SK-N-SH (cell line): ENCODE results near the gene R3HDM1. TPM values are rescaled to one million over a fixed set of nuclear protein-coding genes. Genes with fewer than 3 reads are reported as not detected.
A peak's percentile ranks its signal among the peaks of the same experiment; 100 is the strongest.
"Not testable (repeated sequence)": the region's sequence is repeated elsewhere in the genome, so short reads cannot be mapped to it uniquely, and the experiment has no call there.

Source experiments
- CTCF ChIA-PET: fragments of 300-600, 350-600 bp; formaldehyde crosslinking; extraction: SDS; loops from one replicate; lab custom pipeline; 2021; lab: Yijun Ruan, JAX
- POLR2A ChIA-PET: fragments of 350-600 bp; sonication (Branson Sonifier 250); formaldehyde crosslinking; extraction: SDS; loops from one replicate; lab custom pipeline; 2020; ENCODE audit warnings: antibody characterized with exemption, inconsistent platforms; lab: Yijun Ruan, JAX
- DNase-seq: peaks from one replicate; pipeline ENCODE4 v3.0.0; 2012
- H2AFZ ChIP-seq: fragments of 200-600 bp; sonication (generic); 2 replicates; pipeline ENCODE4 v1.8.1; 2016; ENCODE audit warnings: antibody characterized with exemption, mild to moderate bottlenecking, low read depth
- H3F3A ChIP-seq: fragments of 200-600 bp; sonication (generic); replicated peaks from 2 replicates; pipeline ENCODE3; 2016; ENCODE audit warnings: antibody characterized with exemption, mild to moderate bottlenecking; ENCODE audit not compliant: insufficient read depth
- H3K27ac ChIP-seq, 2 experiments: fragments of 200-500 bp in 1 of 2; fragments of 200-600 bp in 1 of 2; sonication (Bioruptor generic) in 1 of 2; sonication (generic), shearing (Covaris generic) in 1 of 2; 2 replicates each; pipeline versions ENCODE4 v1.5.1 to v1.6.1; 2014 to 2016; ENCODE audit warnings: low read depth in 2 of 2, inconsistent platforms in 1 of 2, low read length in 1 of 2, mild to moderate bottlenecking in 1 of 2, mixed read lengths in 1 of 2
- H3K27me3 ChIP-seq: fragments of 200-600 bp; sonication (generic), shearing (Covaris generic); 2 replicates; pipeline ENCODE4 v1.6.1; 2016; ENCODE audit warnings: mixed run types; ENCODE audit not compliant: insufficient read depth
- H3K36me3 ChIP-seq, 2 experiments: fragments of 200-500 bp in 1 of 2; fragments of 200-600 bp in 1 of 2; sonication (Bioruptor generic) in 1 of 2; sonication (generic) in 1 of 2; replicated peaks in 1 of 2; 2 replicates each; pipeline versions ENCODE3 to v1.5.1; 2014 to 2016; ENCODE audit warnings: low read length in 1 of 2, mild to moderate bottlenecking in 1 of 2; ENCODE audit not compliant: insufficient read depth in 2 of 2, control insufficient read depth in 1 of 2
- H3K4me1 ChIP-seq, 2 experiments: fragments of 200-500 bp in 1 of 2; fragments of 200-600 bp in 1 of 2; sonication (Bioruptor generic) in 1 of 2; sonication (generic), shearing (Covaris generic) in 1 of 2; 2 replicates each; pipeline versions ENCODE4 v1.5.1 to v1.6.1; 2014 to 2016; ENCODE audit warnings: low read depth in 1 of 2, low read length in 1 of 2, mixed run types in 1 of 2; ENCODE audit not compliant: insufficient read depth in 2 of 2, control insufficient read depth in 1 of 2
- H3K4me2 ChIP-seq: fragments of 200-600 bp; sonication (generic), shearing (Covaris generic); 2 replicates; pipeline ENCODE4 v1.6.1; 2017; ENCODE audit warnings: mixed run types
- H3K4me3 ChIP-seq, 2 experiments: fragments of 200-500 bp in 1 of 2; fragments of 200-600 bp in 1 of 2; sonication (Bioruptor generic) in 1 of 2; sonication (generic), shearing (Covaris generic) in 1 of 2; 2 replicates each; pipeline versions ENCODE4 v1.5.1 to v1.8.1; 2014 to 2016; ENCODE audit warnings: low read depth in 2 of 2, inconsistent platforms in 1 of 2, low read length in 1 of 2, mild to moderate bottlenecking in 1 of 2, mixed read lengths in 1 of 2, moderate library complexity in 1 of 2
- H3K79me2 ChIP-seq: fragments of 200-600 bp; sonication (generic); 2 replicates; pipeline ENCODE4 v1.8.1; 2017; ENCODE audit warnings: mild to moderate bottlenecking; ENCODE audit not compliant: insufficient read depth
- H3K9ac ChIP-seq: fragments of 200-600 bp; sonication (generic); 2 replicates; pipeline ENCODE4 v1.6.1; 2017; ENCODE audit warnings: mixed run types
- H3K9me2 ChIP-seq: fragments of 200-600 bp; sonication (generic); 2 replicates; pipeline ENCODE4 v1.6.1; 2017; ENCODE audit warnings: mixed run types
- H3K9me3 ChIP-seq: fragments of 200-600 bp; sonication (generic); 2 replicates; pipeline ENCODE4 v1.6.1; 2017; ENCODE audit warnings: mixed run types, mild to moderate bottlenecking, moderate library complexity
- H4K20me1 ChIP-seq: fragments of 200-600 bp; sonication (generic); 2 replicates; pipeline ENCODE4 v1.6.1; 2017; ENCODE audit warnings: mild to moderate bottlenecking, mixed run types; ENCODE audit not compliant: insufficient read depth
- CHD2 ChIP-seq: fragments of 150-350 bp; IDR thresholded peaks from 2 replicates; pipeline ENCODE4 v1.6.1; 2018; ENCODE audit warnings: low read length; ENCODE audit not compliant: partially characterized antibody
- FOSL2 ChIP-seq: IDR thresholded peaks from 2 replicates; pipeline ENCODE4 v1.4.0; 2012; ENCODE audit warnings: low read depth, mild to moderate bottlenecking, moderate library complexity, borderline replicate concordance
- FOXJ3 ChIP-seq: sonication (generic); formaldehyde crosslinking; IDR thresholded peaks from 2 replicates; pipeline ENCODE4 v1.5.1; 2020; ENCODE audit warnings: mild to moderate bottlenecking, missing genetic modification reagents
- FOXM1 ChIP-seq: IDR thresholded peaks from 2 replicates; pipeline ENCODE4 v1.4.0; 2012; ENCODE audit warnings: low read depth, mild to moderate bottlenecking
- GABPA ChIP-seq: IDR thresholded peaks from 2 replicates; pipeline ENCODE4 v1.4.0; 2012; ENCODE audit warnings: low read depth, mild to moderate bottlenecking
- PBX3 ChIP-seq: IDR thresholded peaks from 2 replicates; pipeline ENCODE4; 2012
- POLR2AphosphoS5 ChIP-seq: IDR thresholded peaks from 2 replicates; pipeline ENCODE4 v1.6.1; 2012; ENCODE audit warnings: low read depth, low read length
- REST ChIP-seq: IDR thresholded peaks from 2 replicates; pipeline ENCODE4 v1.6.1; 2012; ENCODE audit warnings: mild to moderate bottlenecking, low read depth, low read length, moderate library complexity
- RFX5 ChIP-seq: IDR thresholded peaks from 2 replicates; pipeline ENCODE4 v1.6.1; 2012; ENCODE audit warnings: mild to moderate bottlenecking, improper control_type of control experiment, low read length
- RXRA ChIP-seq: IDR thresholded peaks from 2 replicates; pipeline ENCODE4 v1.4.0; 2012; ENCODE audit warnings: low read depth, mild to moderate bottlenecking, borderline replicate concordance
- SIN3A ChIP-seq: IDR thresholded peaks from 2 replicates; pipeline ENCODE4 v1.6.1; 2012; ENCODE audit warnings: low read depth, mild to moderate bottlenecking, low read length, moderate library complexity, borderline replicate concordance
- SMC3 ChIP-seq: IDR thresholded peaks from 2 replicates; pipeline ENCODE4 v1.6.1; 2012; ENCODE audit warnings: low read depth, low read length, improper control_type of control experiment
- TCF12 ChIP-seq: IDR thresholded peaks from 2 replicates; pipeline ENCODE4 v1.4.0; 2012
- TEAD4 ChIP-seq: IDR thresholded peaks from 2 replicates; pipeline ENCODE4 v1.4.0; 2012; ENCODE audit warnings: mild to moderate bottlenecking, borderline replicate concordance; ENCODE audit not compliant: insufficient read depth
- USF1 ChIP-seq: IDR thresholded peaks from 2 replicates; pipeline ENCODE4 v1.4.0; 2012; ENCODE audit warnings: low read depth, borderline replicate concordance
- USF2 ChIP-seq: fragments of 150-350 bp; IDR thresholded peaks from 2 replicates; pipeline ENCODE4 v1.6.1; 2017; ENCODE audit warnings: antibody characterized with exemption, low read length, low read depth, borderline replicate concordance
- YY1 ChIP-seq: IDR thresholded peaks from 2 replicates; pipeline ENCODE4 v1.4.0; 2012; ENCODE audit warnings: low read depth, mild to moderate bottlenecking
- ZBTB33 ChIP-seq: IDR thresholded peaks from 2 replicates; pipeline ENCODE4 v1.4.0; 2012; ENCODE audit warnings: low read depth, borderline replicate concordance
- WGBS: methylation state at CpG from one replicate; pipeline ENCODE4 v1.1.6; 2017; ENCODE audit warnings: low lambda C conversion rate; 5-methylcytosine and 5-hydroxymethylcytosine counted together
- polyA plus RNA-seq, 3 experiments: library from polyadenylated mRNA; depleted of rRNA; stranded (reverse); fragments of >200 nt; gene quantifications; 2 replicates each; pipeline ENCODE4 v1.2.3, GENCODE V29; 2012

The R3HDM1 gene
- polyA plus RNA-seq, 1 of the 3 experiments (the other 2 are of a cell fraction) = 38.2 TPM

GRCh38 chr2:135532581-135532980, 1.3 kb downstream of the R3HDM1 start:
- 34% methylated on average over 3 of the region's 3 CpGs for WGBS
- Histone ChIP-seq H3F3A (peaks cover 5% of the 10 kb centered on the region), H3K36me3 (peaks cover 0 to 3% of the 10 kb centered on the region in 2 experiments), H3K27ac (peak overlapping the region in 1 of 2 experiments; percentile 96; a peak in 2 of 4 replicates), H3K4me1 (peaks cover 0 to 6% of the 10 kb centered on the region in 2 experiments; a peak in 2 of 4 replicates), H3K27me3 (no peaks in the 10 kb centered on the region), H3K9me3 (no peaks in the 10 kb centered on the region), H3K9me2 (no peaks in the 10 kb centered on the region), H3K4me3 (peak overlapping the region; percentile 31 to 82; a peak in 2 of 4 replicates), H3K9ac (peak overlapping the region; percentile 74; the same call in 1 of the 2 replicates), H2AFZ (no peak overlapping the region; the same call in 1 of the 2 replicates)
- POLR2A ChIA-PET = no interaction called here
- TF ChIP-seq USF2 (no peak), USF1 (no peak), FOXM1 (no peak), RXRA (no peak), CHD2 (no peak), GABPA (no peak), YY1 (no peak), FOSL2 (no peak), TCF12 (no peak), SIN3A (no peak), ZBTB33 (no peak), PBX3 (no peak), TEAD4 (no peak), POLR2AphosphoS5 (no peak), SMC3 (no peak), RFX5 (no peak), REST (no peak), FOXJ3 (CRISPR knock-in tag) (no peak)
- TF ChIP-seq, all 33 proteins: peak for 0
- Histone ChIP-seq H3K4me2 (peak overlapping the region; percentile 89), H4K20me1 (no peaks in the 10 kb centered on the region; the same call in 1 of the 2 replicates), H3K79me2 (peaks cover 79% of the 10 kb centered on the region)
- CTCF ChIA-PET = interaction anchor here (0.8 to 1.9 kb wide), 3 partner anchors 101 to 544 kb away, joined by 3 to 5 read pairs (median 3); partner anchors contain the start of gene UBXN4
- no peak for DNase-seq

- H3K27me3 ChIP-seq, H3K4me3 ChIP-seq, DNase-seq, POLR2A ChIA-PET, H3K36me3 ChIP-seq, H3K27ac ChIP-seq, H3F3A ChIP-seq, H3K4me1 ChIP-seq, H3K9me2 ChIP-seq, H2AFZ ChIP-seq, H3K9me3 ChIP-seq, H3K9ac ChIP-seq, H4K20me1 ChIP-seq: not testable (repeated sequence)
- CTCF ChIA-PET = interaction anchor here (0.7 to 1.9 kb wide), 5 partner anchors 10 to 546 kb away, joined by 3 to 5 read pairs (median 3); partner anchors contain the start of gene UBXN4
- 96% methylated on average over 15 of the region's 15 CpGs for WGBS
- Histone ChIP-seq H3K4me2 (peak overlapping the region; percentile 89), H3K79me2 (peaks cover 82% of the 10 kb centered on the region)
Observed at GRCh38 chr2:135533545-135533944, 2.3 kb downstream of the R3HDM1 start.
